AG08396 (cell line): ENCODE results near the gene ANKRD13A.
A peak's percentile ranks its signal among the peaks of the same experiment; 100 is the strongest.

ENCODE experiments used
- DNase-seq: peaks from one replicate; pipeline ENCODE4 v3.0.0; 2012; ENCODE audit warnings: low spot score, mixed read lengths

The ANKRD13A gene

GRCh38 chr12:109998904-109999648 is at the start of gene ANKRD13A:
ANKRD13A (plus strand) TSS chr12:109999430; CDS start chr12:109999689, 259 bp downstream.
- peak; percentile 93 for DNase-seq

GRCh38 chr12:109950625-109951024 is 48.6 kb upstream of the ANKRD13A start:
- DNase-seq = no peak

GRCh38 chr12:109951136-109951535 is 48.1 kb upstream of the ANKRD13A start:
- peak; percentile 67 for DNase-seq

- DNase-seq = peak; percentile 55
Measured at GRCh38 chr12:109951751-109952150, 47.5 kb upstream of the ANKRD13A start.

GRCh38 chr12:109952160-109952858 is 46.9 kb upstream of the ANKRD13A start:
- DNase-seq = no peak

- no peak for DNase-seq
Measured at GRCh38 chr12:109952873-109953272, 46.4 kb upstream of the ANKRD13A start.

DNA sequence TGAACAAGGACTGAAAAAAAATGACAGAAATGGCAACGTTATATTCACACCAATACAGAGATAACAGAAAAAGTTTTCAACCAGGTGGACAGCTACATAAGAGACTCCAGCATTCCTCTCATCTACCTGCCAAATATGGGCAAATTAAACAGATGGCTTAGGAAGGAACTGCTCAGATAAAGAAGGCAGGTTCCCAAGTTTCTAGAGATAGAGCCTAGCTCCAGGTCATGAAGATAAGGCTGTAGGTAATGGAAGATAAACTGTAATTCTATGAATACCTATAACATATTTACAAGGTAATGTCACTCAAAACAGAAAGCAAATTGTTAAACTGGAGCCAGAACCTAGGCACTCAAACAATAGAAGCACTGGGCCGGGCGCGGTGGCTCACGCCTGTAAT is 45.6 kb upstream of the ANKRD13A start:
- DNase-seq = no peak

DNA sequence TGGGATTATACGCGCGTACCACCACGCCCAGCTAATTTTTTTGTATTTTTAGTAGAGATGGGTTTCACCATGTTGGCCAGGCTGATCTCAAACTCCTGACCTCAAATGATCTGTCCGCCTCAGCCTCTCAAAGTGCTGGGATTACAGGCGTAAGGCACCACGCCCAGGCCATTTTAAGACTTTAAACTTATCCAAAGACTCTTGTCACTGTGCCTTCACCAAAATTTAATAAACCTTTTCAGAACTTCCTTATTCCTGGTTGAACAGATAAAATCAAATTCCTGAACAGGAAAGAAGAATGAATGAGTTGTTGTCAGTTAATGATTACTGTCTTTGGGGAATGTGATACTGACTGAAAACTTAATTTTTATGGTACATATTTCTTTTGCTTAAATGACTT is 40.9 kb upstream of the ANKRD13A start:
- no peak for DNase-seq

DNA sequence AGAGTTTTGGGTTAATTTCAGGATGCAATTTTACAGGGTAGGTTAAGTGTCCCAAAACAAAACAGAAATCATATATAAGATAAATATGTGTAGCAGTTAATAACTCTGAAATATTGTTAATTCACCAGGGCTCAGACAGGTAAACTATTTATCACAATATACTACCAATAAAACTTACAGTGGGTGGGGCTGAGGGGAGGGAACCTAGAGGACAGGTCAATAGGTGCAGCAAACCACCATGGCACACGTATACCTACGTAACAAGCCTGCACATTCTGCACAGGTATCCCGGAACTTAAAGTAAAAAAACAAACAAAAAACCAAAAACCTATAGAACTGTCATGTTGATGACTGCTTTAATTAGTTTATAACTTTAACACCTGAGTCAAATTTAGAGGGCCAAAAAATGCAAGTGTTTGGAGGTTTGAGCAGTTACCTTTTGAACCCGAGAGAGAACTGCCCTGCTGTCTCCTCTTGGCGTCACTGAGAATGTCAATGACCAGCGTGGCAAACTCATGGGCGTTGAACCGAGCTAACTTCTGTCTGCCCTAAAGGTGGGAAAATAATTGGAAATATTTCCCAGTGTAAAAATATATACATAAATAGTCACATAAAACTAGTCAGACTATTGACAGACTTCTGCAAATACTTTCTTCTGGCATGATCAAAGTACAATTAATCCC is 39.7 kb upstream of the ANKRD13A start:
- DNase-seq = no peak

DNA sequence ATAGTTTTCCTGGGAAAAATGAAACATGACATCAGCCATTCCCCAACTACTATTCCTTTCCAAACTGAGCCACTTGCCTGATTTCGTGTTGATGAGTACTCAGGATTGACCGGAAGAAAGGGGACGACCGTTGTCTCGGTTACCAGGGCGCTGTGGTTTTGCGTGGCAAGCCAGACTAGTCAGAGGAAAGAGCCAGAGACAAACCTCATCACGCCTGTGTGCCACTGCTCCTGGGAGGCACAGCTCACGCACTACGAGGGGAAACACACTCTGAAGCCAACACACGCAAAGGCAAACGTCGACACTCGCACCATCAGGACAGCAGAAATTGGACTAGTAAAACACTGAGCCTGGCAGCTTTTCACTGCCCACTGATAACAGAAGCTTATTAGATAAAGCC is 38.0 kb upstream of the ANKRD13A start:
- DNase-seq = no peak

DNA sequence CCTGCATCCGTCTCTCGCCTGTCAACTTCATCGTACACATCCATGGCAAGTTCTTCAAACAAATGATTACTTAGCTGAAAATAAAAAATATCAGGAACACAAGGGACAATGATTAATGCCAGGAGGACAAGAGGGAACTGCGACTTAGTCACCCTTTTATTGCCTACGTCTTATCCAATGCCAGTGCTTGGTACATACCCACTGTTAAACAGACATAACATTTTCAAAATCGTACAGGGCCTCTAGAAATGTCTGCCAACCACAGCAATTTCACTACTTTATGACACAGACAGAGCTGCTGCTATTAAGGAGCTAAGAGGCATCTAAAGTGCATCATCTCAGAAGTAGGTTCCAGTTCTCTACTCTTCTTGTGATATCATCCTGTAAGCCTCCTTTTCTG is 37.6 kb upstream of the ANKRD13A start:
- DNase-seq = no peak

GRCh38 chr12:109962398-109962797 is 36.8 kb upstream of the ANKRD13A start:
- no peak for DNase-seq

GRCh38 chr12:109963330-109963729 is 35.9 kb upstream of the ANKRD13A start:
- no peak for DNase-seq

DNA sequence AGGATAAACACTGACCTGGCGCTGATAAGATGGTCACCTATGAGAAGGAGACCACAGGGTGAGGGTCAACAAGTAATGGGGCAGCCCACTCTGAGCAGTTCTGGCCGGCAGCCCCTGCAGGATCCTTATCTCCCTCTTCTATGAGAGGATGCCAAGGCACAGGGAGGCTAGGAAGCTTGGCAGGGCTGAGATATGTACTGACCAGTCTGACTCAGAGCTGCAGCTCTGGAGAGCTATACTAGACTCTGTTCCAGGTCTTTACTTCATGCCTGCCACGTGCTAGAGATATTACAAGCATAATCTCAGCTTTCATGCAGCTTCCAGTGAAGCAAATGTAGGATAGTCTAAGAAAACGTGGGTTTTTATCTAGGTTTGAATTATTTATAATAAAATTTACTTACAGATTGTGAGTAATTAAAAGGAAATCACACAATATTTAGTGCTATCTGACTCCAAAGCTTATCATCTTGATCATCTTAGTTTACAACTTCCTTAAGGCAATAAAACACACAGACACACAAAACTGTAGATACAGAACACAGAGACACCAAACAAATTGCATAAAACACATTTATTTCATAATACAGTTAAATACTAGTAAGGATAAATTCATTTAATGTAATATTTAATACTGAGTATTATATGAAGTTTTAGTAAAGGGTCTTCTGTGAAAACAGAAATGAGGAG is 35.3 kb upstream of the ANKRD13A start:
- no peak for DNase-seq

GRCh38 chr12:109966546-109966945 is 32.7 kb upstream of the ANKRD13A start:
- no peak for DNase-seq

DNA sequence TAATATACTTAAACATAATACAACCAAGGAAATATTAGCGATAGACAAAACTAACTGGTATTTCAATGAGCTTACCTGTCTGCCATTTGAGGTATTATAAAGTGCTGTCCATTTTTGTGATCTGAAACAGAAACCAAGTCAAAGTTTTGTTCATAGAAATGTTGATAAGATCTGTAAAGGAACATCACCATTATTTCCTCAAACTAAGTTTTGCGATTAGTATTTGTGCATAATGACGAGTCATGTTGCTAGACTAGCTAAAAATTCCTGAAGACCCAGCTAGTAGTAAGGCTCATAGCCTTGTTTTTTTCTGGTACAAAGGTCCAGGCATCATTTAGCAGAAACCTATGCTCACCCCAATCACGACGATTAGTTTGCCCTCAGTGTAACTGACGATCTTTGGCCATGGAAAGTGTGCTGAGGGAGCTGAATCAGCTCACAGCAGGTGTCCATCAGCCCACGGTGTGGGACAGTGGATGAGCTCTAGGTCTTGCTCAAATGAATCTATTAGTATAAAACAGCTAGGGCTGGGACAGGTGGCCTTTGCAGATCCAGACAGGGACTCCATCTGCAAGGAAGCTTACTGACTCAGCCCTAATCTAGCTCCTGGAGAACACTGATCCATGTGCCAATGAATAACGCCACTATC is 31.7 kb upstream of the ANKRD13A start:
- no peak for DNase-seq

DNA sequence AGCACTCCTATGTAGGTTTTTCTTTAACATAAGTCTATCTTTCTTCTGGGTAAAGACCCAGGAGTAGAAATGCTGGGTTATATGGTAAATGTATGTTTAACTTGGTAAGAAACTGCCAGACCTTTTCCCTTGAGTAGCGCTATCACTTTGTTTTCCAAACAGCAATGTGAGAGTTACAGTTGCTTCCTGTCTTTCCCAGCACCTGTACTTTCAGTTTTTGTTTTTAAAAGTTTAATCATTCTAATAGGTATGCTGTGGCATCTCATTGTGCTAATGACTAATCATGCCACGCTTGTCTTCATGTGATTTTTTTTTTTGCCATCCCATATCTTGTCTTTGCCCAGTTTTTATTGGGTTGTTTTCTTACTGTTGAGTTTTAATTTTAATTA is 31.2 kb upstream of the ANKRD13A start:
- no peak for DNase-seq

GRCh38 chr12:109968801-109969200 is 30.4 kb upstream of the ANKRD13A start:
- no peak for DNase-seq

- DNase-seq = no peak
Measured at GRCh38 chr12:109972821-109973220, 26.4 kb upstream of the ANKRD13A start.

GRCh38 chr12:109981311-109981710 is 17.9 kb upstream of the ANKRD13A start:
- DNase-seq = no peak

DNA sequence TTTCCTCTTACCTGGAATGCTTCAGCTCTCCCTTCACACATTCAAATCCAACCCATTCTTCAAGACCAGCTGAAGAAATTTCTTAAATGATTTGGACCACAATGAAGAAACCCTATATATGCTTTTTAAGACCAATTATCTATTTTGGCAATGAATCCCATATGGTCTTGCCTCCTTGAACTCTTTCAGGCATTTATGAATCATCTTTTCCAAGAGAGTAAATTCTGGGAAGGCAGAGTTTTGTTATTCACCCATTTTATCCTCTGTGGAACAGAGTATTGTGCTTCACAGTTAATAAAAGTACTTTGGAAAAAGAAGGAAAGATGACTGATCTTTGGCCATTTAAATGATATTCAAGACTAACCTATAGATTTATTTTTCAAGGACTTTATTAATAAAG is 17.0 kb upstream of the ANKRD13A start:
- DNase-seq = no peak
